ENCODE results near the gene MADD. TPM values are rescaled to one million over a fixed set of nuclear protein-coding genes. Genes with fewer than 3 reads are reported as not detected.
A peak's percentile ranks its signal among the peaks of the same experiment; 100 is the strongest.

MADD gene
- polyA plus RNA-seq (2013, experiment 1 of 2) = 11.0 TPM
- polyA plus RNA-seq (2013, experiment 2 of 2) = 10.4 TPM

DNA sequence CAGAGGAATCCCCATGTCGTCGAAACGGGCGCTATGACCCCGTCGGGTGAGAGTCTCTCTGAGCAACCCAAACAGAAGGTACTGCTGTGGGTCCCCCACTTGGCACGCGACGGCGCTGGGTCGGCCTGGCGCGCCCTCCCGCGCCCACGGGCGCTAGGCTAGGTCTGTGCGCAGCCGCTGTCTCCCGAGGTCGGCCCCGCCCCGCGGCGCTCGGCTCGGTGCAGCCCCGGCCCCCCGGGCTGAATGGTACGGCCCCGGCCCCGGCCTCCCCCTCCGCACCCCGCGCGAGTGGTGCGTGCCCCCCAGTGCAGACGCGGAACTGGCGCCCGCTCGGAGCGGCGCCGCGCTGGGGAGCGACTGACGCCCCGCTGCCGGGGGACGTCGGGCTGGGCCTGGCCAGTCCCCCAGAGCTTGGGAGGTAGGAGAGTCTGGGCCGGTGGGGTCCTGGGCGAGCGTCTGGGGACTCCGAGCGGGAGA is at the start of gene MADD:
TSS of gene MADD (plus strand) at position 305 of the 477 bp plus-strand sequence.
- Histone ChIP-seq H3K4me3 (ENCODE audit: low read length) (peak within 1 kb of the TSS; percentile 74), H2BK5ac (ENCODE audit: low read length) (peak within 1 kb of the TSS; percentile 74), H3K23ac (ENCODE audit: low read length) (no peak within 1 kb of the TSS), H3K79me2 (ENCODE audit: control insufficient read depth, insufficient read depth, low read length) (peaks cover 12% of the 10 kb centered on the region), H3K4ac (ENCODE audit: low read depth, low read length) (peak within 1 kb of the TSS; percentile 94), H2BK120ac (ENCODE audit: low read depth, low read length) (no peak within 1 kb of the TSS), H2AK5ac (ENCODE audit: low read length) (no peak within 1 kb of the TSS), H4K8ac (ENCODE audit: low read depth, low read length) (no peak within 1 kb of the TSS), H3K79me1 (ENCODE audit: low read length) (peaks cover 10% of the 10 kb centered on the region), H3K56ac (ENCODE audit: low read length) (peak within 1 kb of the TSS; percentile 95), H3K27ac (ENCODE audit: low read depth, low read length) (peak within 1 kb of the TSS; percentile 95), H3K18ac (ENCODE audit: low read length) (peak within 1 kb of the TSS; percentile 97), H3K4me1 (ENCODE audit: control insufficient read depth, low read depth, low read length) (peaks cover 11% of the 10 kb centered on the region), H2BK15ac (replicated peaks; ENCODE audit: low read depth) (no peak within 1 kb of the TSS), H4K5ac (ENCODE audit: low read length) (no peak within 1 kb of the TSS), H3K36me3 (ENCODE audit: control insufficient read depth, insufficient read depth, low read length) (peaks cover 2% of the 10 kb centered on the region), H3K27me3 (ENCODE audit: insufficient read depth, low read length, poor library complexity) (no peaks in the 10 kb centered on the region), H3K4me2 (ENCODE audit: low read length) (peak within 1 kb of the TSS; percentile 82), H3K9ac (ENCODE audit: low read length) (peak within 1 kb of the TSS; percentile 87)
- no peak for DNase-seq
- no CpG with 5 or more reads among the region's 57 CpGs for WGBS (ENCODE audit: extremely low coverage, insufficient coverage, low lambda C conversion rate)

DNA sequence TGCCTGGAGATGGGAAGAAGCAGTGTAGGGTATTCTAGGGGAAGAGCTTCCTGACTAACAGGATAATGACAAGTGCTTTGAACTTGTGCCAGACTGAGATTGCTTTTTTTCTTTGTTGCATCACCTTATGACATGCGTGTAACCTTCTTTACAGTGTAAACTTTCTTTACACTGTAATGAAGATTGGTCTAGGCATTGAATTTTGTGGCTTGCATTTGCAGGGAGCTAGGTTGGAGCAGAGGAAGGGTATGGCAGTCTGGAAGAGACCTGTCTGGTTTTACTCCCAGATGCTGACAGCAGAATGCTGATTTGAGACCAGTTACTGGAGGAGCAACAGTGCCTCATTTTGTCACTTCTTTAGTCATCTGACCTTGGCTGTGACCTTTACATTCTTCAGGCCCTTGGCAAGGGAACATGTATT is 49.5 kb upstream of the MADD start:
- Histone ChIP-seq H3K36me3 (ENCODE audit: control insufficient read depth, insufficient read depth, low read length) (no peaks in the 10 kb centered on the region), H3K27me3 (ENCODE audit: insufficient read depth, low read length, poor library complexity) (no peaks in the 10 kb centered on the region)

DNA sequence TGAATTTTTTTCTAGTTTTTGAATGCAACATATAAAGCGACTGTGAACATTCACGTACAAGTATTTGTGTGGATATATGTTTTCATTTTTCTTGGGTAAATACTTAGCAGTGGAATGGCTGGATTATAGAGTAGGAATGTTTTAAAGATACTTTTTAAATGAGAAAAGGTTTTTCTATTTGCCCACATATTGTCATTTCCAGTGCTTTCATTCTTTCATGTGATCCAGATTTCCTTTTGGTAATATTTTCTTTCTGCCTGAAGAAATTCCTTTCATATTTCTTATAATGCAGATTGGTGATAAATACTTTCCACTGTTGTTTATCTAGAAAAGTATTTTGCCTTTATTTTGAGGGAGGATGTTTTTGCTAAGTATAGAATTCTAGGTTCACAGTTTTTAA is 47.2 kb upstream of the MADD start:
- Histone ChIP-seq H4K8ac (ENCODE audit: low read depth, low read length) (no peak overlapping the region), H3K79me1 (ENCODE audit: low read length) (no peaks in the 10 kb centered on the region), H3K18ac (ENCODE audit: low read length) (no peak overlapping the region), H3K4me3 (ENCODE audit: low read length) (no peak overlapping the region), H2BK15ac (replicated peaks; ENCODE audit: low read depth) (no peak overlapping the region), H2AK5ac (ENCODE audit: low read length) (no peak overlapping the region), H3K9ac (ENCODE audit: low read length) (no peak overlapping the region), H3K4me1 (ENCODE audit: control insufficient read depth, low read depth, low read length) (no peaks in the 10 kb centered on the region), H3K56ac (ENCODE audit: low read length) (no peak overlapping the region), H3K36me3 (ENCODE audit: control insufficient read depth, insufficient read depth, low read length) (no peaks in the 10 kb centered on the region), H3K23ac (ENCODE audit: low read length) (no peak overlapping the region), H2BK5ac (ENCODE audit: low read length) (no peak overlapping the region), H2BK120ac (ENCODE audit: low read depth, low read length) (no peak overlapping the region), H3K79me2 (ENCODE audit: control insufficient read depth, insufficient read depth, low read length) (no peaks in the 10 kb centered on the region), H4K5ac (ENCODE audit: low read length) (no peak overlapping the region), H3K4ac (ENCODE audit: low read depth, low read length) (no peak overlapping the region), H3K4me2 (ENCODE audit: low read length) (no peak overlapping the region), H3K27ac (ENCODE audit: low read depth, low read length) (no peak overlapping the region), H3K27me3 (ENCODE audit: insufficient read depth, low read length, poor library complexity) (no peaks in the 10 kb centered on the region)
- no CpG with 5 or more reads among the region's 2 CpGs for WGBS (ENCODE audit: extremely low coverage, insufficient coverage, low lambda C conversion rate)
- DNase-seq = no peak

More for the DNA sequence above, 49.5 kb upstream of the MADD start:
- no peak overlapping the region for H2BK5ac ChIP-seq (ENCODE audit: low read length)
- WGBS (ENCODE audit: extremely low coverage, insufficient coverage, low lambda C conversion rate) = no CpG with 5 or more reads among the region's 1 CpG
- H3K23ac ChIP-seq (ENCODE audit: low read length) = no peak overlapping the region
- H3K79me2 ChIP-seq (ENCODE audit: control insufficient read depth, insufficient read depth, low read length) = no peaks in the 10 kb centered on the region
- no peak overlapping the region for H3K56ac ChIP-seq (ENCODE audit: low read length)
- DNase-seq = no peak
- peaks cover 6% of the 10 kb centered on the region for H3K79me1 ChIP-seq (ENCODE audit: low read length)
- H4K8ac ChIP-seq (ENCODE audit: low read depth, low read length) = no peak overlapping the region
- peaks cover 4% of the 10 kb centered on the region for H3K4me1 ChIP-seq (ENCODE audit: control insufficient read depth, low read depth, low read length)
- H3K18ac ChIP-seq (ENCODE audit: low read length) = no peak overlapping the region
- no peak overlapping the region for H3K4ac ChIP-seq (ENCODE audit: low read depth, low read length)
- H3K4me3 ChIP-seq (ENCODE audit: low read length) = no peak overlapping the region
- H2BK120ac ChIP-seq (ENCODE audit: low read depth, low read length) = no peak overlapping the region
- no peak overlapping the region for H3K9ac ChIP-seq (ENCODE audit: low read length)
- no peak overlapping the region for H3K4me2 ChIP-seq (ENCODE audit: low read length)
- no peak overlapping the region for H4K5ac ChIP-seq (ENCODE audit: low read length)
- no peak overlapping the region for H2AK5ac ChIP-seq (ENCODE audit: low read length)
- no peak overlapping the region for H2BK15ac ChIP-seq (replicated peaks; ENCODE audit: low read depth)
- no peak overlapping the region for H3K27ac ChIP-seq (ENCODE audit: low read depth, low read length)

DNA sequence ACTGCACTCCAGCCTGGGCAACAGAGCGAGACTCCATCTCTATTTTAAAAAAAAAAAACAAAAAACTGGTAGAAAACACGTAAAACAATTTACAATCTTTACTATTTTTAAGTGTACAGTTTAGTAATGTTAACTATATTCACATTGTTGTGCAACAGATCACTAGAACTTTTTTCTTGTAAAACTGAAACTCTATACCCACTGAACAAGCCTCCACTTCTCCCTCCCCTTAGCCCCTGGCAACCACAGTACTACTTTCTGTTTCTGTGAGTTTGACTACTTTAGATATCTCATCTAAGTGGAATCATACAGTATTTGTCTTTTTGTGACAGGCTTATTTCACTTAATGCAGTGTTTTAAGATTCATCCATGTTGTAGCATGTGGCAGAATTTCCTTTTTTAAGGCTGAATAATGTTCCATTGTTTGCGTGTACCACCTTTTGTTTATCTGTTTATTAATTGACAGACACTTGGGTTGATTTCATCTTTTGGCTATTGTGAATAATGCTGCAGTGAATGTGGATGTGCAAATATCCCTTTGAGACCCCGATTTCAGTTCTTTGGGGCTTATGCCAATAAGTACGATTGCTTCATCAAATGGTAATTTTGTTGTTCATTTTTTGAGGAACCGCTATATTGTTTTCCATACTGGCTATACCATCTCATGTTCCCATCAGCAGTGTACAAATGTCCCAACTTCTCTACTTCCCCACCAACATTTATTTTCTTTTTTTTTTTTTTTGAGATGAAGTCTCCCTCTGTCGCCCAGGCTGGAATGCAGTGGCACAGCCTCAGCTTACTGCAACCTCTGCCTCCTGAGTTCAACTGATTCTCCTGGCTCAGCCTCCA is 44.2 kb upstream of the MADD start:
- Histone ChIP-seq H3K27ac (ENCODE audit: low read depth, low read length) (no peak overlapping the region), H3K23ac (ENCODE audit: low read length) (no peak overlapping the region)

DNA sequence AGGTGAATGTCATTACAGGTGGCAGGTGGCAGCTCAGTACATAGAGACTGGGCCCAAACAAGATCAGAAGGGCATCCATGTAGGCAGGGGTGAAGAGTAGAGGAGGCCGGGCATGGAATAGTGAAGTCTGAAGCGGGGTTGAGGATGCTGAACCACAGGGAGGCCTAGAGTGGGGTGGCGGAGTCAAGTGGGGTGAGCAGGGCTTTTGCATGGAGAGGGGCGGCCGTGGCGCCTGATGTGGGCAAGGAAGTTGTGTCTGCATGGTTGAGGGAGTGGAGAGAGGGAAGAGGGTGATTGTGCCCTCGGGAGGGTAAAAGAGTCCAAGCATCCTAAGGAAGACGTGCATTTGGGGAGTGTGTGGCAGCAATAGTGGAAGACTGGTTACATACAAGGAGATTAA is 40.8 kb upstream of the MADD start:
- Histone ChIP-seq H4K8ac (ENCODE audit: low read depth, low read length) (no peak overlapping the region), H3K79me2 (ENCODE audit: control insufficient read depth, insufficient read depth, low read length) (no peaks in the 10 kb centered on the region)

More for the DNA sequence above, 44.2 kb upstream of the MADD start:
- H3K56ac ChIP-seq (ENCODE audit: low read length) = no peak overlapping the region
- DNase-seq = no peak
- no peaks in the 10 kb centered on the region for H3K4me1 ChIP-seq (ENCODE audit: control insufficient read depth, low read depth, low read length)
- H3K79me2 ChIP-seq (ENCODE audit: control insufficient read depth, insufficient read depth, low read length) = no peaks in the 10 kb centered on the region
- no peak overlapping the region for H2BK15ac ChIP-seq (replicated peaks; ENCODE audit: low read depth)
- H2AK5ac ChIP-seq (ENCODE audit: low read length) = no peak overlapping the region
- no peak overlapping the region for H4K5ac ChIP-seq (ENCODE audit: low read length)
- H3K18ac ChIP-seq (ENCODE audit: low read length) = no peak overlapping the region
- H2BK120ac ChIP-seq (ENCODE audit: low read depth, low read length) = no peak overlapping the region
- H3K4ac ChIP-seq (ENCODE audit: low read depth, low read length) = no peak overlapping the region
- no peak overlapping the region for H3K9ac ChIP-seq (ENCODE audit: low read length)
- H3K4me3 ChIP-seq (ENCODE audit: low read length) = no peak overlapping the region
- no peak overlapping the region for H3K4me2 ChIP-seq (ENCODE audit: low read length)
- no peaks in the 10 kb centered on the region for H3K36me3 ChIP-seq (ENCODE audit: control insufficient read depth, insufficient read depth, low read length)
- H2BK5ac ChIP-seq (ENCODE audit: low read length) = no peak overlapping the region
- H3K79me1 ChIP-seq (ENCODE audit: low read length) = no peaks in the 10 kb centered on the region
- H3K27me3 ChIP-seq (ENCODE audit: insufficient read depth, low read length, poor library complexity) = no peaks in the 10 kb centered on the region
- H4K8ac ChIP-seq (ENCODE audit: low read depth, low read length) = no peak overlapping the region
- WGBS (ENCODE audit: extremely low coverage, insufficient coverage, low lambda C conversion rate) = no CpG with 5 or more reads among the region's 7 CpGs

More for the DNA sequence above, 40.8 kb upstream of the MADD start:
- no peaks in the 10 kb centered on the region for H3K36me3 ChIP-seq (ENCODE audit: control insufficient read depth, insufficient read depth, low read length)
- DNase-seq = no peak
- WGBS (ENCODE audit: extremely low coverage, insufficient coverage, low lambda C conversion rate) = no CpG with 5 or more reads among the region's 8 CpGs
- no peak overlapping the region for H3K4me3 ChIP-seq (ENCODE audit: low read length)
- H3K27me3 ChIP-seq (ENCODE audit: insufficient read depth, low read length, poor library complexity) = no peaks in the 10 kb centered on the region
- H3K23ac ChIP-seq (ENCODE audit: low read length) = no peak overlapping the region
- H2BK15ac ChIP-seq (replicated peaks; ENCODE audit: low read depth) = no peak overlapping the region
- H3K4me2 ChIP-seq (ENCODE audit: low read length) = no peak overlapping the region
- H3K4me1 ChIP-seq (ENCODE audit: control insufficient read depth, low read depth, low read length) = no peaks in the 10 kb centered on the region
- H3K9ac ChIP-seq (ENCODE audit: low read length) = no peak overlapping the region
- H2BK120ac ChIP-seq (ENCODE audit: low read depth, low read length) = no peak overlapping the region
- H3K56ac ChIP-seq (ENCODE audit: low read length) = no peak overlapping the region
- no peak overlapping the region for H2BK5ac ChIP-seq (ENCODE audit: low read length)
- H3K4ac ChIP-seq (ENCODE audit: low read depth, low read length) = no peak overlapping the region
- H3K18ac ChIP-seq (ENCODE audit: low read length) = no peak overlapping the region
- H3K79me1 ChIP-seq (ENCODE audit: low read length) = no peaks in the 10 kb centered on the region
- H3K27ac ChIP-seq (ENCODE audit: low read depth, low read length) = no peak overlapping the region
- H2AK5ac ChIP-seq (ENCODE audit: low read length) = no peak overlapping the region
- no peak overlapping the region for H4K5ac ChIP-seq (ENCODE audit: low read length)

All from mesendoderm (in vitro differentiated cells).